Measurements from ENCODE around the gene UNC5B. TPM values are rescaled to one million over a fixed set of nuclear protein-coding genes. Genes with fewer than 3 reads are reported as not detected.
A peak's percentile ranks its signal among the peaks of the same experiment; 100 is the strongest.

UNC5B gene
- total RNA-seq, 1 experiment from 2014 or later: 49.6 TPM

GRCh38 chr10:71331736-71332135, 119.4 kb downstream of the UNC5B start (continued):
- TF ChIP-seq E2F4 (CRISPR knock-in tag; IDR thresholded peaks at IDR 0.05; ENCODE audit: borderline replicate concordance, low read depth): no peak
- TF ChIP-seq ETV6 (CRISPR knock-in tag; IDR thresholded peaks at IDR 0.05): no peak

- H3K4me1 Mint-ChIP-seq: peaks cover 23% of the 10 kb centered on the region
- ChIA-PET POLR2A (no interaction called here), CTCF (interaction anchor here (2.0 kb wide), 1 partner anchor 13 kb away, joined by 9 read pairs; the partner anchor contains the start of gene SLC29A3)
- H3K27ac Mint-ChIP-seq: no peak overlapping the region
- no peaks in the 10 kb centered on the region for H3K27me3 Mint-ChIP-seq (ENCODE audit: low read depth)
- no peak for TF ChIP-seq ZNF263 (CRISPR knock-in tag; IDR thresholded peaks at IDR 0.05; ENCODE audit: low read depth)
- no peak for TF ChIP-seq MLX (CRISPR knock-in tag; IDR thresholded peaks at IDR 0.05)
- TF ChIP-seq FOXJ3 (CRISPR knock-in tag; IDR thresholded peaks at IDR 0.05; ENCODE audit: borderline replicate concordance): no peak
- TF ChIP-seq NR3C1 (CRISPR knock-in tag; conservative IDR thresholded peaks at IDR 0.05; ENCODE audit: low read depth): no peak
- no peaks in the 10 kb centered on the region for H3K36me3 Mint-ChIP-seq
- DNase-seq (ENCODE audit: low spot score) (no peak), ATAC-seq (no peak)
- H3K9me3 Mint-ChIP-seq: no peaks in the 10 kb centered on the region
- no peak overlapping the region for H3K4me3 Mint-ChIP-seq
These were observed 120.1 kb downstream of the UNC5B start for GRCh38 chr10:71332466-71332865.

GRCh38 chr10:71333129-71333887, 120.9 kb downstream of the UNC5B start:
- ChIA-PET CTCF (interaction anchor here (1.7 kb wide), 1 partner anchor 13 kb away, joined by 11 read pairs; the partner anchor contains the start of gene SLC29A3), POLR2A (no interaction called here)
- Mint-ChIP-seq H3K36me3 (no peaks in the 10 kb centered on the region), H3K27me3 (ENCODE audit: low read depth) (no peaks in the 10 kb centered on the region), H3K9me3 (no peaks in the 10 kb centered on the region), H3K4me1 (peaks cover 27% of the 10 kb centered on the region), H3K4me3 (no peak overlapping the region), H3K27ac (peak overlapping the region; percentile 65; the same call in 1 of the 2 replicates)
- no peak for DNase-seq (ENCODE audit: low spot score)
- ATAC-seq: no peak
- TF ChIP-seq ATF3 (CRISPR knock-in tag; conservative IDR thresholded peaks at IDR 0.05): no peak

GRCh38 chr10:71334221-71334791, 121.9 kb downstream of the UNC5B start:
- DNase-seq (ENCODE audit: low spot score) (no peak), ATAC-seq (no peak)
- Mint-ChIP-seq H3K36me3 (no peaks in the 10 kb centered on the region), H3K27me3 (ENCODE audit: low read depth) (no peaks in the 10 kb centered on the region), H3K9me3 (no peaks in the 10 kb centered on the region), H3K27ac (no peak overlapping the region), H3K4me3 (no peak overlapping the region), H3K4me1 (peaks cover 27% of the 10 kb centered on the region)
- CTCF ChIA-PET: interaction anchor here (0.7 to 2.8 kb wide), 4 partner anchors 10 to 289 kb away, joined by 3 to 11 read pairs (median 8); partner anchors contain the start of gene SLC29A3
- POLR2A ChIA-PET: interaction anchor here (0.7 to 2.2 kb wide), 2 partner anchors 10 to 15 kb away, joined by 4 to 7 read pairs; no protein-coding TSS in a partner anchor
- TF ChIP-seq ZNF671 (CRISPR knock-in tag; IDR thresholded peaks at IDR 0.05) (no peak), HMGXB4 (CRISPR knock-in tag; IDR thresholded peaks at IDR 0.05) (no peak), GABPB1 (CRISPR knock-in tag; IDR thresholded peaks at IDR 0.05) (0 out of 2 replicates have a peak, but pooled peaks have one; percentile 23), TEAD4 (CRISPR knock-in tag; IDR thresholded peaks at IDR 0.05) (no peak), E2F4 (CRISPR knock-in tag; IDR thresholded peaks at IDR 0.05; ENCODE audit: borderline replicate concordance, low read depth) (no peak)
- TF ChIP-seq, protein P1, sequence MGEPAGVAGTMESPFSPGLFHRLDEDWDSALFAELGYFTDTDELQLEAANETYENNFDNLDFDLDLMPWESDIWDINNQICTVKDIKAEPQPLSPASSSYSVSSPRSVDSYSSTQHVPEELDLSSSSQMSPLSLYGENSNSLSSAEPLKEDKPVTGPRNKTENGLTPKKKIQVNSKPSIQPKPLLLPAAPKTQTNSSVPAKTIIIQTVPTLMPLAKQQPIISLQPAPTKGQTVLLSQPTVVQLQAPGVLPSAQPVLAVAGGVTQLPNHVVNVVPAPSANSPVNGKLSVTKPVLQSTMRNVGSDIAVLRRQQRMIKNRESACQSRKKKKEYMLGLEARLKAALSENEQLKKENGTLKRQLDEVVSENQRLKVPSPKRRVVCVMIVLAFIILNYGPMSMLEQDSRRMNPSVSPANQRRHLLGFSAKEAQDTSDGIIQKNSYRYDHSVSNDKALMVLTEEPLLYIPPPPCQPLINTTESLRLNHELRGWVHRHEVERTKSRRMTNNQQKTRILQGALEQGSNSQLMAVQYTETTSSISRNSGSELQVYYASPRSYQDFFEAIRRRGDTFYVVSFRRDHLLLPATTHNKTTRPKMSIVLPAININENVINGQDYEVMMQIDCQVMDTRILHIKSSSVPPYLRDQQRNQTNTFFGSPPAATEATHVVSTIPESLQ (CRISPR knock-in tag; IDR thresholded peaks at IDR 0.05): no peak

Data from WTC11 (cell line).